GM19239 (cell line): ENCODE measurements around the gene SCN2B.
A peak's percentile ranks its signal among the peaks of the same experiment; 100 is the strongest.

Source experiments
- DNase-seq: peaks from one replicate; pipeline ENCODE4 v3.0.0; 2011; ENCODE audit warnings: low spot score; ENCODE audit not compliant: insufficient read length
- FAIRE-seq: peaks from 2 replicates; lab custom pipeline; 2011; peaks lifted over from hg19 to GRCh38; lab: Jason Lieb, UNC

SCN2B gene

DNA sequence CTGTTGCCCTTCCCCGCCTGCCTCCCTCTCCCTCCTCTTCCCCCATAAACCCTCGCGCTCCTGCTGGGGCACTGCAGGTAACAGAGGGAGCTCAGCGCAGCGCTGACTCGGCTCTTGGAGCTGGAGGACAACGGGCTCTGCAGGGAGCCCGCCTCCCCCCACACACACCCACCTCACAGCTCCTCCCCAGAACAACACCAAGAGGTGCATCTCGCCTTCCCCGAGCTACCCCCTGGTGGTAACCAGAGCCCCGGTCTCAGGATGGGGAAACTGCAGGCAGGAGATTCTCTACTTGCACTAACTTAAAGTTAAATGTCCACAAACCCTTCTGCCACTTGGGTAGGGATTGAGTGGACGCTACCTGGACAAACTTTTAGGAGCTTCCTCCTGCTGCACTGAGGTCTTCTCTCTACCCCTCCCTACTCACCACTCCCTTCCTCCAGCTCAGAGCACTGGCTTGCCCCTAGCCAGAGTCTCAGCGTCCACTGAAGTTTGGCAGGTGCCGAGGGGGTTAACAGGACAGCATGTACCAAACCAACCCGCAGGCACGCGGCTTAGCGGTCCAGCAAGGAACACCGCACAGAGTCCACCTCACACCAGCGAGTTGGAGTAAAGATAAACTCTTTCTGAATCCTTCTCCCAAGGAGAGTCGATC, 19.8 kb downstream of the SCN2B start:
- no peak for DNase-seq
- no peak for FAIRE-seq

GRCh38 chr11:118155776-118156530, 20.5 kb downstream of the SCN2B start:
- no peak for DNase-seq
- FAIRE-seq: no peak

DNA sequence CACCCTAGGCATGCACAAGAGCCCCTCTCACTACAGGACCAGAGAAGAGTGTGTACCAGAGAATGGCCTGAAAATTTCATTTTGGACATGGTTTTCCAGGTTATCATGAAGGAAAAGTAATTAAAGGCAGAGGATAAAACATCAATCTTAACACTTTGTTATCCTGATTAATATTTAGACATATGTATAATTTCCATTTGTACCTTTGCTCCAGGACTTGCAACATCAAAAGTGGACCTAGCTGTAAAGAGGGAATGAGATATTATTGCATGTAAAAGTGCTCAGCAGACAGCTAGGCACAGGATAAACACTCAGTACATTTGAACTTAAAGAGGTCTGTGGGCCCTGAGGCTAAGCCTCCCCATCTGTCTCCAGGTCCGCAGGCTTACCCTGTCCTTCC, 21.8 kb downstream of the SCN2B start:
- no peak for FAIRE-seq
- DNase-seq: no peak

DNA sequence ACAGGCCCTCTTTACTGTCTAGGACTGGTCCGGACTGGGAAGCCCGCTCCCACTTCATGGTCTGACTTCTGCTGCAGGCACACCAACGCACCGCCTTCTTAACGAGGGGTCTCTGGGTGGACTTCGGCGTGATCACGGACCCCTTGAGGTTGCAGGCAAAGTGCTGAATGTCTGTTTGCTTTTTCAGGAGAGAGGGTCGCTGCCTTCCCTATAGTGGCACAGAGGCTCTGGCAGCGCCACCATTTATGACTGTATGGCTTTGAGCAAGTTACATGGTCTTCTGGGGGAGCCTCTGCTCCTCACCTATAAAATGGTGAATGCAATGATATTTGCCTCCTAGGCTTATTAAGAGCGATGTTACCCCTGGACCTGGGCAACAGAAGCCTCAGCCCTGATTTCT, 22.5 kb downstream of the SCN2B start:
- no peak for FAIRE-seq

GRCh38 chr11:118153516-118153915, 22.9 kb downstream of the SCN2B start:
- no peak for FAIRE-seq
- DNase-seq: no peak

More for the DNA sequence above, 22.5 kb downstream of the SCN2B start:
- DNase-seq: no peak

DNA sequence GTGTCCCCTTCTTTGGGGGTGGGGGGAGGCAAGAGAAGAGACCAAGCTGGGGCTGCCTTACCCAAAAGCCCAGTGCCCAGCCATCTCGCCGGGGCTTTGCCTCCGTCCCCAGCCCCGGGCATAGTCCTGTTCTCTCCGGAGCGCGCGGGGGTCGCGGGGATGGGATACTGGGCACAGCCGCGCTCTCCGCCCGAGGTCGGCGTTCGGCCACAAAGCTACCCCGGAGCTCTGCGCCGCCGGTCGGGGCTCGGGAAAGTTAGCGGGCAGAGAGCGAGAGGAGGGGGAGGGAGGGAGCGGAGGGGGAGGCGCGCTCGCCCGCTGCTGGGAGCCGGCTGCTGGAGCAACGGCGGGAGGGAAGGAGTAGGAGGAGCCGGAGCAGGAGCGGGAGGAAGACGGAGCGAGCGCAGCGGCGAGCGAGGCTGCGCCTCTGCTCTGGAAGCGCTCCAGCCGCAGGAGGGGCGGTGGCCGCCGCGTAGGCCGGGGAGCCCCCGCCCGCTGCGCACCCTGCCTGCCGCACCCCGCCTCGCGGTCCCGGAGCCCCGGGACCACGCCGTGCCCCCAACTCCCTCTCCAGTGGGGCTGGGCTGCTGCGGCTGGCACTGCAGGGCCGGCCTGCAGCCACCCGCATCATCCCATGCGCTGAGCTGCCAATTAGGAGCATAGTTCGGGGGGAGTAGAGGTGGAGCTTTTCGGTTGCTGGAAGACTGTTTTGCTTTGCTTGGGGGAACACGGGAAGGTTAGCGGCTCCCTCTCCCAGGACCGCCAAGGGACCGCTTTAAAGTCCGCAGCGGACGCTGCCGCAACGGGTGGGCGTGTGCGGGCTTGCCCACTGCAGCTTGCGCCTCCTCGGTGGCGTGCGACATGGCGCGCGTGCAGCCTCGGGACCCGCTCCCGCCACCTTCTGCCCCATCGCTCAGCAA, 23.6 kb downstream of the SCN2B start, which contains the start of gene SCN4B:
Gene SCN4B, minus strand, starts transcription at position 272 of the 920 bp plus-strand sequence. Its CDS starts 150 bp downstream, at position 122.
- no peak for DNase-seq
- no peak for FAIRE-seq

GRCh38 chr11:118152020-118152551, 24.4 kb downstream of the SCN2B start:
- no peak for DNase-seq

DNA sequence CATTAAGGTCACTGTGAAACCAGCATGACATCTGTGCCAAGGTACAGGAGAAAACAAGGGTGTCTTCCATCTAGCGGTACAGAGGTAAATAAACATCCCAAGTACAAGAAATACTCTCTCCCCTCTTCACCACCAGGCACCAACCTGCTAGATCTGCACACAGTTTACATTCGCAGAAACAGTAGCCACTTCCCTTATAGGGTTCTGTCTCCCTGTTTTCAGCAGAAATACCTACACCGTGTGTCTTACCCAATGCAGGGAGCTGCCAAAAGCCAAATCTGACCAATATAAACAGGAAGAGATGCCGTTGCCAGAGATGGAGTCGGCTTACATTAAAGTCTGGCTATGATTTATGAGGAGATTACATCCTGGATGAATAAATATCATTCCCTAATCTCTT, 25.0 kb downstream of the SCN2B start:
- DNase-seq: no peak
- FAIRE-seq: no peak

More at GRCh38 chr11:118152020-118152551, 24.4 kb downstream of the SCN2B start:
- no peak for FAIRE-seq

DNA sequence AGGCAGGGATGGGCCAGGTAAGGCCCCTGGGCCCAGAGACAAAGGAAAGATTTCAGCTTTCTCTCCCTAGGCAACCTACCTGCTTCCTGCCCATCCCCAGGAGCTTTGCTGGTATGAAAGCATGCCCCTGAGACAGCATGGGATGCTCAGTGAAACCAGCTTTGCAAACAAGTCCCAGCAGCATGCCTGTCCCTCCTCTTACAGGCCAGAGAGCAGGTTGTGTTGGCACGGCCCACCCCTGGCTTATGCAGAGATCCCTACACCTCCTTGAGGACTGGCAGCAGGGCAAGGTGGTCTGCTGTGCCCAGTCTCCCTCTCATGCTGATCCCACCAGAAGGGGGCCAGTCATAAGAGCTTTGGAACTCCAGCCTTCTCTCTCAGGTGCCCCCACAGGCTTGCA, 26.9 kb downstream of the SCN2B start:
- DNase-seq (no peak), FAIRE-seq (no peak)

DNA sequence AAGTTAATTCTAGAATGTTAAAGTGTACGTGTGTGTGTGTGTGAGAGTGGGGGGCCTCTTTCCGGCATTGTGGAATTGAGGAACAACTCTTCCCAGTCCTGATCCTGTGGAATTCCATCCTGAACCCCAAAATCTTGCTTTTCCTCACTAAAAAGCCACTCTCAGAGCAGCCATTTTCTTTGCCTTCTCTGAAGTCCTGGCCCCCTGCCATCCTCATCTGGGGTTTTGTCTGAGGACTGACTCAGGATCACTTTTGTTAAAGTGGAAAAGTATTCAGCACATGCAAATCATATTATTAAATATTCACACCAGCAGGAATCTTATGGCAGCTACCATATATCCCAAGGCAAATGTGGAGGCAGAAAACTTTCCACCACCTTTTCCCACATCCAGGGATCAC, 27.6 kb downstream of the SCN2B start:
- no peak for DNase-seq
- FAIRE-seq: no peak

GRCh38 chr11:118148240-118148639, 28.2 kb downstream of the SCN2B start:
- FAIRE-seq (no peak), DNase-seq (no peak)

- FAIRE-seq (no peak), DNase-seq (no peak)
Measured at GRCh38 chr11:118147502-118147901, 28.9 kb downstream of the SCN2B start.

GRCh38 chr11:118146554-118146953, 29.9 kb downstream of the SCN2B start:
- no peak for FAIRE-seq
- no peak for DNase-seq

DNA sequence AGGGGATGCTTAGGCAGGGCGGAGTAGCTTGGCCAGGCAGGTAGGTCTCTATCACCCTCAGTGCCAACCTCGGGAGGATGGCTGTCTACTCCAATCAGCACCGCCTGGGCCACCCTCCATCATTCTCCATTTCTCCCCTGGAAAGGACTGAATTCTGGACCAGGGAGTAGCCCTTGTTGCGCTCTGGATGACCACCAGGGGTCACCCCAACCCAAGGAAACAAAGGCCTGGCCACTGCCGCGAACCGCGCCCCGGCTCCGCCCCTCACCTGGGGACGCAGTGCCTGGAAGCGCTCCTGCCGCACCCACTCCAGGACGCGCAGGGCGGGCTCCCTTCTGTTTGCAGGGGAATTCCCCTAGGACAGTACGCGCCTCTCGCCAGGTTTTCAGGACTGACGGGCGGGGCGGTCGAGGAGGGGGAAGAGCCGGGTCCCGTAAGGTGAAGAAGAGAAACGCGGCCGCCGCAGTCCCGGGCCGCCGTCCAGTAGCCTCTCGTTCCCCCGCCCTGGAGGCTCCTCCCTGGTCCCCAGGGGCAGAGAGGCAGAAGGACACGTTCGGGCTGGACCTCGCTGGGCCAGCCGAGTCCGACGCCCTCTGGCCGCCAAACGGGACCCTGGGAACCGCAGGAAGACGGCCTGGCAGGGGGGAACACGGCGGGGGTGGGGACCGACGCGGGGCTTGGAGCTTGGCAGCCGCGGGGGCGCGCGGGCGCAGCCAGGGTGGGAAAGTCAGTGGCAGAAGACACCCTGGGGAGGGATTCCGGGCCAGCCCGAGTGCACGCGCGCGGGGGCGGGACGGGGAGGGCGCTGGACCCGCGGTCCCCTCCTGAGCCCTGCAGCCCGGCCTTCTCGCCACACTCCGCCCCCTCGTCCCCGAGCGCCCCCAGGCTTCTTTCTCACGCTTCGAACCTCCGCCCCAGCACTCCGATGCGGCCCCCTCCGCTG, 30.9 kb downstream of the SCN2B start:
- peak; percentile 97 for FAIRE-seq

GRCh38 chr11:118144301-118145268, 31.9 kb downstream of the SCN2B start:
- FAIRE-seq: no peak
- DNase-seq: no peak

More for the DNA sequence above, 30.9 kb downstream of the SCN2B start:
- DNase-seq: peak; percentile 98

DNA sequence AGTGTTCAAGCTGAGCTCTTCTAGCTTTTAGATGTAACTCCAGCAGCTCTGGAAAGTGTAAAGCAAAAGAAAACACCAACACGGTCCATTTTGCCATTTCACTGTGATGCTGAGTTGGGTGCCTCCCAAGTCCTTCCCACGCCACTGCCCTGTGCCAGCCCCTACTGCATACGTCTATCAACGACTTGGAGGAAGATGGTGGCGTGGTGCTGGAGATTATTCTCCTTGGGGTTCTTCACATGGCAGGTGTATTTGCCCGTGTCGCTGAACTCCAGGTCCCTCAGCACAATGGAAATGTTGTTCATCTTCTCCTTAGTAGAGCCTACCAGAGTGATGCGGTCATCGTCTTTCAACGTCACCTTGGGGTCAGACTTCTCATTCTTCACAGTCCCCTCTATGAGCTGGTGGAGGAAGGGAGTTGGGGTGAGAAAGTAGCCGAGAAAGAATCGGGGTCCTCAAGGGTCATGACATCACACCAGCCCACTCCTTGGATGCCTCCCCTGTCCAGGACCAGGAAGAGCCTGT, 32.7 kb downstream of the SCN2B start:
- DNase-seq (no peak), FAIRE-seq (no peak)

DNA sequence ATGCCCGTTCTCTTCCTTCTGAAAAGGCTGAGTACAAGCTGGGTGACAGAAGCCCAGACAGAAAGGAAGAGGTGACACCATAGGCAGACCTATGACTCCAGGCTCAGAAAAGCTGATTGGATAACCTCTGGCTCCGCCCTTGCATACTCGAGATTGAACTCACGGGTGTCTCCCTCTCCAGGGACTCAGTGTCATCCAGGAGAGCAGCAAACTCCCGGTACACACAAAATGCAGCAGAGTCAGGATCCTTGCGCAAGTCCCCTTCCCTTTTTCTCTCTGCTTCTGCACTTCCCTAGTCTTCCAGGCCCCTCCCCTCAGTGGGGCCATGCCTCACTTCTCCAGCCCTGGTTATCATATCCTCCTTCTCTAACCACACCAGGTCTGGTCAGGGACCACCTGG, 33.6 kb downstream of the SCN2B start:
- DNase-seq (no peak), FAIRE-seq (no peak)

DNA sequence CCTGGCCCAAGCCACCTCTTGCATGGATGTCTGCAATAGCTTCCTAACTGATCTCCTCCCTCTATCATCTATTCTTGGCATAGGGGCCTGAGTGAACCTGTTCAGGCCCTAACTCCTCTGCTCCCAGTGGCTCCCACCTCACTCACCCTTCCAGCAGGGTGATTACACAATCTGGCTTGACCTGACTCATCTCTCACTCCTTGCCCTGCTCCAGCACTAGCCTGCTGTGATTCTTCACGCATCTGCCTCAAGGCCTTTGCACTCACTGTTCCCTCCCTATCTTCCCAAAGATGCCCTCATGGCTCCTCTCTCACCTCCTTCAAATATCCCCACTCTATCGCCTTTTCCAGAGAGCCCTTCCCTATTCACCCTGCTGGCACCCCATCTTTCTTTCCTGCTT, 34.4 kb downstream of the SCN2B start:
- DNase-seq: no peak
- no peak for FAIRE-seq
